ENCODE measurements around the gene ITPA. TPM values are rescaled to one million over a fixed set of nuclear protein-coding genes. Genes with fewer than 3 reads are reported as not detected.

ITPA gene
- total and polyA plus RNA-seq, 2 of the 4 experiments (the other 2 are of a cell fraction): 32.4 to 49.0 TPM

DNA sequence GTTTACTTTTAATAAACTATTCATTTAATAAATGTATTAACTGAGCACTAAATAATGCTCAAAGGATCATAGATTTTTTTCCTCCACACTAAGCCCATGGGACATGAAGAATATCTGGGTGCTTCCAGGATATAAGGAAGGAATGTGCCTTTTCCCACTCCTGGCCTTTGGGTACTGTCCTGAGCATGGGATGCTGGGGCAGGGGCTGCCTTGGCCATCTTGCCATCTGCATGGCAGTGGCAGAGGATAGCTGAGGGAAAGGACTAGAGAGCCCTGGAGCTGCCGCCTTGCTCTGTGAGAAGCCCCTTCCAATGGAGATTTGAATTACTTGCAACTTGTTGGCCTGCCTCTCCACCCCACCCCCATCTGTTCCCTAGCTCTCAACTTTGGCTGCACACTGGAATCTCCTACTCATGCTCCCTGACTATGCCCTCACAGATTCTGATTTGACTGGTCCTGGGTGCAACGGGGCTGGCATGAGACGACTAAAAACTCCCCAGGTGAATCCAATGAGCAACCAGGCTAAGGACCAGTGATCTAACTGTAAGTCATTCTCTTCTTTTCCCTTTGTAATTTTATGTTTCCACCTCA lies 20.4 kb upstream of the ITPA start:
- DNase-seq (no peak), ATAC-seq (ENCODE audit: low read depth) (no peak)
- H4K91ac ChIP-seq (ENCODE audit: insufficient read depth, low read depth, low read length): no peak overlapping the region
- H3K9me3 ChIP-seq (ENCODE audit: control insufficient read depth, insufficient read depth, low read length): no peaks in the 10 kb centered on the region
- no peak overlapping the region for H2AK9ac ChIP-seq (replicated peaks; ENCODE audit: low read depth, low read length, poor library complexity)
- H2AK5ac ChIP-seq (ENCODE audit: low read depth, low read length): no peak overlapping the region
- no peak overlapping the region for H3K4me2 ChIP-seq (ENCODE audit: low read depth, low read length)
- ChIA-PET CTCF (no interaction called here), POLR2A (ENCODE audit: unreplicated experiment) (no interaction called here)
- intact Hi-C loops (cut with micrococcal nuclease) (no loop called here), in situ Hi-C loops (cut with MboI; ENCODE audit: low sequenced_read_pairs) (no loop called here), dilution Hi-C loops (cut with HindIII; ENCODE audit: low sequenced_read_pairs, unreplicated experiment) (no loop called here)
- no peak overlapping the region for H3K18ac ChIP-seq (ENCODE audit: low read depth, low read length)
- H3K36me3 ChIP-seq (ENCODE audit: control insufficient read depth, insufficient read depth, low read length): peaks cover 42% of the 10 kb centered on the region
- no peaks in the 10 kb centered on the region for H3K79me1 ChIP-seq (ENCODE audit: low read depth in 1 of 2, low read length in 2 of 2)
- no peaks in the 10 kb centered on the region for H3K9me1 ChIP-seq (ENCODE audit: insufficient read depth, low read length)
- no peak overlapping the region for H2BK15ac ChIP-seq (ENCODE audit: low read depth, low read length)
- no peak overlapping the region for H3K14ac ChIP-seq (replicated peaks; ENCODE audit: low read depth, low read length)
- no TSS peak for BruUV-seq (replicated peaks)
- H2BK5ac ChIP-seq (ENCODE audit: low read depth, low read length, poor library complexity, severe bottlenecking): no peak overlapping the region
- no peak overlapping the region for H2BK120ac ChIP-seq (ENCODE audit: low read depth, low read length)
- TF ChIP-seq CHD1 (IDR thresholded peaks at IDR 0.05; ENCODE audit: low read depth, low read length) (no peak), RFX5 (IDR thresholded peaks at IDR 0.05; ENCODE audit: low read depth, low read length) (no peak), CEBPB (IDR thresholded peaks at IDR 0.05; ENCODE audit: low read depth, low read length) (no peak), MAZ (IDR thresholded peaks at IDR 0.05; ENCODE audit: borderline replicate concordance, low read depth, low read length) (no peak)
- no peak overlapping the region for H3K9ac ChIP-seq (ENCODE audit: low read depth, low read length)
- no peak overlapping the region for H2AFZ ChIP-seq (replicated peaks; ENCODE audit: low read length, poor library complexity)
- H3K4me1 ChIP-seq (ENCODE audit: control insufficient read depth, insufficient read depth, low read length): 0 out of 2 replicates have a peak, but pooled peaks cover 2% of the 10 kb centered on the region
- 100% methylated on average over 1 of the region's 3 CpGs; no CpG with 5 or more reads in 1 of the 2 experiments for WGBS, 2 experiments (ENCODE audit: extremely low coverage in 2 of 2, insufficient read length in 1 of 2)
- H3K27ac ChIP-seq (ENCODE audit: insufficient read depth, low read length): no peak overlapping the region
- H2BK20ac ChIP-seq (ENCODE audit: low read depth, low read length): no peak overlapping the region
- no peak overlapping the region for H4K5ac ChIP-seq (ENCODE audit: low read depth, low read length)
- H3K56ac ChIP-seq (ENCODE audit: extremely low read depth, insufficient read depth, low read length): no peak overlapping the region
- no peak overlapping the region for H4K8ac ChIP-seq (ENCODE audit: low read depth in 2 of 2, low read length in 2 of 2)
- no peaks in the 10 kb centered on the region for H3K27me3 ChIP-seq (ENCODE audit: control insufficient read depth, insufficient read depth, low read length)
- H4K20me1 ChIP-seq (ENCODE audit: insufficient read depth, low read length): no peaks in the 10 kb centered on the region
- no peak overlapping the region for H3K4ac ChIP-seq (ENCODE audit: low read depth, low read length)
- H3K4me3 ChIP-seq (ENCODE audit: insufficient read depth, low read depth, low read length): no peak overlapping the region
- no peak overlapping the region for H3K23ac ChIP-seq (ENCODE audit: low read depth, low read length)

Data from IMR-90 (cell line).